NCI-H1105 (cell line): ENCODE measurements around the gene VEGFD.

Experiments used
- DNase-seq: peaks from one replicate; lab custom pipeline; 2025; lab: John Stamatoyannopoulos, UW

Gene VEGFD

DNA sequence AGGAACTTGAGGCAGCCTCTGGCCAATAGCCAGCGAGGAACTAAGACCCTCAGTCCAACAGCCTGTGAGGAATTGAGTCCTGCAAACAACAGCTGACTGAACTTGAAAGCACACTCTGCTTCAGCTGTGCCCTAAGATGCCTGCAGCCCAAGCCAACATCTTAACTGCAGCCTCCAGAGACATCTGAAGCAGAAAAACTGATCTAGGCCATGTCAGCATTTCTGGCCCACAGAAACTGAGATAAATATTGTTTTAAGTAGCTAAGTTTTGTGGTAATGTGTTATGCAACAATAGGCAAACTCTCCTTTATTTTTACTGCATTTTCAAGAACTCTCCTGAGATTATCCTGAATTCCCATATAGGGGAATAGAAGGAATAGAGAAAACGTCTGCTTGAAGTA is 24.5 kb downstream of the VEGFD start:
- no peak for DNase-seq

DNA sequence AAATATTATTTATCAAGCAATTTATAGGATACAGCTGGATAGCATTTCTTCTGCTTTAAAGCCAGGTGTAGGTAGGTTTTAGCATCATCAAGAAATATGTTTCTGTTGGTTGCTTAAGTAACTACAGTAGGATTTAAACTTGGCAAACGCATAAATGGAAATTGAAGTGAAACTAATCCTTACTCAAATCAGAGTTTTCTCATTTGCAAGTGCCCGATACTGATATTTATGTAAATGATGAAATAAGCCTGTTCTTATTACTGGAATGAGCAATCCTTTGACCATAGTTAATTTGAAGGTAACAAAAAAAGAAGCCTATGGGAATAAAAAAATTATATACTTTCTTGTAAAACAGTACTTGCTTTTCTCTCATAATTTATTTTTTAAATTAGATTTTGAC is 25.7 kb downstream of the VEGFD start:
- DNase-seq: no peak

DNA sequence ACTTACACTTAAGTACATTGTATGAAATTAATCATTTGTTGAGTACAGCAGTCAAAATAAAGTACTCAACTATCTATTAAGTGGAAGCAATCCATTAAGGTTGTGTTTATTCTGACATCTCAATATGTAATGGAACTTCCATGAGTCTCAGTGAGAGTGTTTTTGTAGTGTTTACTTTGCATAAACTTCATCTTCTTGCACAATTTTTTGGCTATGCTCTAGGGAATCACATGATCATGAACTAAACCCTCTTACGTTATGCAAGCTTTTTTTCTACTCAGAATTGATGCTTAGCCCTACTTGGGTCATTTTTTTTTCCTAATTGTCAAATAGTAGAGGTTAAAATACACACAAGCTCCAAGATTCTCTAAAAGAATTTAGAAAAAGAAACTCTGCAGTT is 27.8 kb downstream of the VEGFD start:
- DNase-seq: no peak

DNA sequence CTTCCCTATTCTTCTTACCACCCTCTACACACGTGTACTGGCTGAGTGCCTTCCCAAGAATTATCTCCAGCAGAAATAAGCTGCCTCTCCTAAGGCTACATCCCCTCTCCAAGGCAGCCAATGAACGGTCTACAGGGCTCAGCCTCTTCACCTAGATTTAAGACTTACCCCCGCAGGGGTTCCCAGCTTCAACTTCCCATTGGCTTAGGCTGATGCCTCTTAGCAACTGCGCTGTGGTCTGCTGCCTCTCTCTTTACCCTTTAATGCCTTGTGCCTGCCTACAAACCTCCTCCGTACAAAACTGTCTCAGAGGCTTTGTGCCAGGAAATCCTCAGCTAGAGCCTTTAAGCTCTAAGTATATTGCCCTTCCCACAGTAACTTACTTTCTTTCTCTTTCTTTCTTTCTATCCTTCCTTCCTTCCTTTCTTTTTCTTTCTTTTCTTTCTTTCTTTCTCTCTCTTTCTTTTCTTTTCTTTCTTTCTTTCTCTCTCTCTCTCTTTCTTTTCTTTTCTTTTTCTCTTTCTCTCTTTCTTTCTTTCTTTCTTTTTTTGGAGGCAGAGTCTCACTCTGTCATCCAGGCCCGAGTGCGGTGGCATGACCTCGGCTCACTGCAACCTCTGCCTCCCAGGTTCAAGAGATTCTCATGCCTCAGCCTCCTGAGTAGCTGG is 33.8 kb downstream of the VEGFD start:
- DNase-seq: no peak

- peak; percentile 31 for DNase-seq
Measured at GRCh38 chrX:15349046-15349445, 35.2 kb downstream of the VEGFD start.

GRCh38 chrX:15345976-15346375 is 38.2 kb downstream of the VEGFD start:
- no peak for DNase-seq

DNA sequence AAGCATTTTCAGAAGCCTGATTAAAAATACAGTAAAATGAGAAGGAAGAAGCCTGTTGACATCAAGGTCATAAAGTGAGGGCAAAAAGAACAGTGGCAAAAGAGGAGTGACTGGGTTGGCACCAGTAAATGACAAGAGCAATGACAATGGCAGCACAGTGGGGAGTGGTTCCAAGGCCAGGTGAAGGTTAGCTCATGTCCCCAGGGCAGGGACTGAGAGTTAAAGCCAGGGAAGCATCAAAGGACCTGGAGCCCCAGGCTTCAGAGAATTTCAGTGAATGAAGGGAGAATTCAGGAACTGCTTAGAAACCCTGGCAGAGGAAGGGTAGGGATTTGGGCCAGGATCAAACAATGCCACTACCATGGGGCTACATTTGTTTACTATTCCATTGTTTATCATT is 40.1 kb downstream of the VEGFD start:
- no peak for DNase-seq

DNA sequence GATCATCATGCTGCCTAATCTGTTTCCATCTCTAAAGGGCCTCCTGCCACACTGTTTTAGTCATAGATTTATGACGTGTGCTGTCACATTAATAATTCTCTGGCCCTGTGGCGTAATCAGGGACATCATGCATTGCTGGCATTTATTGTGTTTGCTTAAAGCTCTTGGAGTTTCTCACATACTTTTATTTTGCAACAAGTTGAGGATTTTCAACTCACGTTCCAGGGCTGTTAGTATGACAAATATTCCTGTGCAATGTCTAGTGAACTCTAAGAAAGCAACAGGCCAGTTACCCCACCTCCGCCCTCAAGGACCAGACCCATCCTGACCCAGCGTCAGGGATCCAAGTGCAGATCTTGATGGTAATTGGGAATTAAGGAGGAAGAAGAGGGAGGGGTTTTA is 41.1 kb downstream of the VEGFD start:
- no peak for DNase-seq

- no peak for DNase-seq
Measured at GRCh38 chrX:15340867-15341266, 43.3 kb downstream of the VEGFD start.

GRCh38 chrX:15336023-15336413 is 48.2 kb downstream of the VEGFD start:
- DNase-seq: peak; percentile 27

DNA sequence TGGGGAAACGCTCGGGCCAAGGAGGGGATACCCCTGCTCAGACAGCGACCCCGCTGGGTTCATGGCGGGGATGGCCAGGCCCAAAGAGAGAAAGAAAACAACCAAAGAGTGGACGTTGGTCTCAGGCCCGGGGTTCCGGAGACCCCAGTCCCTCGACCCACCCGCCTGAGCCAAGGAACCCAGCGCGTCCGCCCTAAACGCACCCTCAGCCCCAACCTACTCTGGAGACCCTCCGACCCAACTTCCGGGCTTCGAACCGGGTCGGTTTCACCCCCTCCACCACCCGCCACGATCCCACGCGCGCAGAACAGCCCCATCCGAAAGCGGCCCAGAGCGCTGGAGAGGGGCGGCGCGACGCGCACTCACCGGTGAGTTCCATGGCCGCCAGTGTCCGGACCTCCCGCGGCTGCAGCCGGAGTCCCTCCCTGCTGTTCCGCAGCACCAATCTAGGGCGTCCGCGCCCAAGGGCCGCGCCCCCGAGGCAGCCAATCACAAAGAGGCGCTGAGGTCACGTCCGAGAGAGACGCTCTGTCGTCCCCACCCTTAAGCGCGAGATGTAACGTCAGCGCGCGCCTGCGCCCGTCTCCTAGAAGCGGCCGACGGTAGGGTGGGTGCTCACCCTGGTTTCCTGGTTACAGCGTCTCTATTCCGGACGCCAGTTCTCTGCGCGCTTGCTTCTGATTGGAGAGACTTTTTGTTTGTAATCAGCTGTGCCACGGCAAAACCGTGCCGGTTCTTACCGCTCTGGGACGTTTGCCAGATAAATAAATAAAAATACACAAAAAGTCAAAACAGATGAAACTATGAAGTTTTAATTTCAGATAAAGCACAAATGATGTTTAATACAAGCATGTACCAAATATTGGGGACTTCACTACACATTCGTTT is 48.8 kb downstream of the VEGFD start, which contains the start of gene PIGA:
PIGA (minus strand) TSS at position 389 of the 888 bp plus-strand sequence. CDS start 3,593 bp downstream, outside the sequence.
- peak; percentile 95 for DNase-seq

DNA sequence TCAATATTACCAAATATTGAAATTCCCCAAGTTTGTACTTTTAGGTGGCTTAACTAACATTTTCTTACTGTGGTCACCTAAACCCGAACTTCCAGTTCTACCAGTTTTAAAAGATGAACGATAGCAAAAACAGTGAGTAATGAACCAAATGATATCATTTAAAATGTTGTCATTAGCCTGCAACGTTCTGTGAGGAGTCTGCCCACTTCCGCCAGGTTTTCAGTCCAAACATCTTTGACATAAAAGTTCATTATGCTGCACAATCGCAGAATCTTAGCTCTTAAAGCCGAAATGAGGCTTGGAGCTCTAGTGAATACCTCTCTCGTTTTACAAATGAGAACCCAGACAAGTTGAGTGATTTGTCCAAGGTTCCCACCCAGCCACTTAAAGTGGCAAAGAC is 49.7 kb downstream of the VEGFD start:
- no peak for DNase-seq

GRCh38 chrX:15328821-15329220 is 55.4 kb downstream of the VEGFD start:
- no peak for DNase-seq

DNA sequence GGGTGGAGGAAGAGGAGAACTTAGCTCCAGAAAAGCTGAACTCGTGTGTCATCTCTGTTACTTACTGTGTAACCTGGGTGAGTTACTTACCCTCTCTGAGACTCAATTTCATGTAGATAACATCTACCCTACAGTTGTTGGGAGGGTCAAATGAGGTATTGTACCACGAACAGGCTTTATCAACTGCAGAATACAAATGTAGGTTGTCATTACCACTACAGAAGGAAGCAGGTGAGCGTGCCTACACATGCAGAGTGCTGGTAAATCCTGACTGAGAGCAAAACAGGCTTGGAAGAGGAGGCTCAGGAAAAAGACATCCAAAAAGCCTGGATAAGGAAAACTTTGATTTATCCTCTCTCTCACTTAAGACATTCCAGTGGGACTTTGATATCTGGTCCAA is 56.1 kb downstream of the VEGFD start:
- no peak for DNase-seq

DNA sequence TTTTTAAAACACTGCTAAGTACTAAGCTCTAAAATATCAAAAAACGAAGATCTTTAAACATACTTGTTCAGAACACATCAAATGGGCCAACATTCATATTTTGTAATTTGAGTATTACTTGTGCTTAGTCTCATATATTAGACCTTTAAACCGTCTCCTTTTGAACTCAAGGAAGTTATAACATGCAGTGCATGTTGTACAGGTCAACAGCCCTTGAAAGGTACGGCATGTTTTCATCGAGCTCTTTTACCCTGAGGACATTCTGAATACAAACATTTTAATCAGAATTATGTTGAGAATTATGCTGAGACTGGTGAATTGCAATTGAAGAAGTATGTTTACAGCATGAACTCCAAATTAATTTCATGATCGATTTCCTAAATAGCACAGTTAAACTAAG is 61.7 kb downstream of the VEGFD start:
- DNase-seq: no peak

DNA sequence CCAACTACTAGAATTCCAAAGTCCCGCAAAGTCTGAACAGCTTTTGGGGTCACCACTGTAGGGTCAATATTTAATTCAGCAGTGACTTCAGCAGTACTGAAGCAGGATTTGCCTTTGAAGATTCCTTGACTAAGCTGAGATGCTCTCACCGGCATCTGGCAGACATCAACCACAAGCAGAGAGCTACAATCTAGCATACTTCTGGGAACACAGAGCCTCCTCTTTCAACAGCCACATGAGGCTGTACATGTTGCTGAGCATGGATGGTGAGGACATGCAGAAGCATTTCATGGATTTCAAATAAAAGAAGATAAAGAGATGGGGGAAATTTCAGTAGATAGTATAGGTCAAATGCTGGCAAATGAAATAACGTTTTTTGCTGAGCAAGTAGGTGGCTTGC is 62.1 kb downstream of the VEGFD start:
- DNase-seq: no peak

- no peak for DNase-seq
Measured at GRCh38 chrX:15321447-15321846, 62.8 kb downstream of the VEGFD start.

- no peak for DNase-seq
Measured at GRCh38 chrX:15320297-15320696, 63.9 kb downstream of the VEGFD start.

GRCh38 chrX:15319075-15319474 is 65.1 kb downstream of the VEGFD start:
- no peak for DNase-seq

DNA sequence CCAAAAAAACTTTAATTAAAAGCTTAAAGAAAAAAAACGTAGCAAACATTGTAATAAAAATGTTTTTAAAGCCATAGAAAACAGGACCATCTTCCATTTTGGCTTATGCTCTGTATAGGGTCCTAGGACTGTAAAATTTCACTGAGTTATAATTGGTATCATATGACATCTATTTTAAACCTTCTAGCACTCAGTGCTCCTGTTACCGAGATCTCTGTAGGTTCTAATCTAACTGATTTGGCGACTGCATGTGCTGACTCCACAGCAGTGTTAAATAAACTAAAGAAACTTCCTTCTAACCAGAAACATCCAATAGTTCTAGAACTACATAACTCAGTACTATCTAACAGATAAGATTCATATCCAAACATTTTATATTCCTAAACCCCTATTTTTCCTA is 68.7 kb downstream of the VEGFD start, which contains the start of gene ASB11:
ASB11 (minus strand) TSS at position 132 of the 400 bp plus-strand sequence; CDS start at position 97, 35 bp downstream.
- DNase-seq: no peak

DNA sequence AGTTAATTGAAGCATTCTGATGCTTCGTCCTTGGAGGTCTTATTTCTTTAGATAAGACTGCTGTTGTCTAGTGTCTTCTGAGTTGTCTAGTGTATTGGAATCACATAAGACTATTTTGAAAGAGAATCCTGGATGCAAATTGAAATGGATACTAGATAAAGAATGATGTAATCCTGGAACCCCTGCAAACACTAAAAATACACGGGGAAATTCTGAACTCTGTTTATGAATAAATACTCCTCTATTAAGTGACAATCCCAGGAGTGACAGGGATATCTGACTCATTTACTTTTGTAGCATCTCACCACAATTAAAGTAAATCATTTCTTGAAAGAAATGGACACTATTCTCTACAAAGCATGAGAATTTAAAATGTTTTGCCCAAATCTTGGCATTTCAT is 69.7 kb downstream of the VEGFD start:
- no peak for DNase-seq

DNA sequence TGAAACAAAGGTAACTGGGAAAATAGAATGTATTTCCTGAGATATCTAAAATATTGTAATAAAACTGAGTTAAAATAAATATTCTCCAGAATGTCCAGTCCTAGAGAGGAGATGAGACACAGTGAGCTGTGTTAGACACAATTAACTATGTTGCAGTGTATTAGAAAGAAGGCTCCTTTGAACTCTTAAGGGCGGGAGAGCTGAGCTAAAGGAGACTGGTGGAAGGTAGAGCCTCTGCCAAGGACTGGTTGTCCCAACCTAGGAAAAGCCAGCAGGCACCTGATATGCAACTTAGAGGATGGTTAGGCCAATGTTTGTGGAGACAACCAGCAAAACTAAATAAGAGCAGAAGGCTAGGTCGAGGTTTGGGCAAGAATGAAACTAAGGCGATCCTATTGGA is 73.1 kb downstream of the VEGFD start:
- no peak for DNase-seq

DNA sequence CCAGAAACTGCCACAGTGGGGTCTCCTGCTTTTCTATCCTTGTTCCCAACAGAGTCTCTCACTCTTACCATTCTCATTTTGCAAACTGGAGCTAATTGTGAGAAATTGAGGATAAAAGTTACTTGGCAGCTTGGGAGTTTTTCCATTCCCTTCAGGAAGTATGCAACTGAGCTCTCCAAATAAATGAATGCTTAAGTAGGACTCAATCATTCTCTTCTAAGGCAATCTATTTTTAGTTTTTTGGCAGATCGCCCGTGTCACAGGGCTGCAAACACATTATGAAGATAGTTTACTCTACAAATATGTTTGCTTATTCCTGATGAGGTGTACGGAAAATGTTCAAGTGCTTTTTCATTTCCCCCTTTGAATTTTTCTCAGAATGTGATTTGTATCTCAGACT is 74.1 kb downstream of the VEGFD start:
- DNase-seq: peak; percentile 65
